Right lobe of liver (tissue), 4 donors: ENCODE data around the gene GJD3.

Experiments
- POLR2A ChIP-seq: fragments of 450-650 bp; IDR thresholded peaks from one replicate; pipeline ENCODE4 v1.6.1; 2017; ENCODE audit warnings: antibody characterized with exemption, mild to moderate bottlenecking
- TF ChIP-seq, protein P1 (sequence below), 4 donors: fragments of 200-600 bp in 3 of 4; fragments of 450-650 bp in 1 of 4; IDR thresholded peaks; one replicate each; pipeline versions ENCODE4 v1.5.1 to v1.8.0; 2016 to 2022; ENCODE audit warnings: antibody characterized with exemption in 4 of 4, mild to moderate bottlenecking in 2 of 4
- donor health status: DM: no; HTN: no; CAD: no.
- donor health status: DM: no; HTN: no; CAD: no.
- donor health status: DM: no; HTN: yes; CAD: no.

DNA sequence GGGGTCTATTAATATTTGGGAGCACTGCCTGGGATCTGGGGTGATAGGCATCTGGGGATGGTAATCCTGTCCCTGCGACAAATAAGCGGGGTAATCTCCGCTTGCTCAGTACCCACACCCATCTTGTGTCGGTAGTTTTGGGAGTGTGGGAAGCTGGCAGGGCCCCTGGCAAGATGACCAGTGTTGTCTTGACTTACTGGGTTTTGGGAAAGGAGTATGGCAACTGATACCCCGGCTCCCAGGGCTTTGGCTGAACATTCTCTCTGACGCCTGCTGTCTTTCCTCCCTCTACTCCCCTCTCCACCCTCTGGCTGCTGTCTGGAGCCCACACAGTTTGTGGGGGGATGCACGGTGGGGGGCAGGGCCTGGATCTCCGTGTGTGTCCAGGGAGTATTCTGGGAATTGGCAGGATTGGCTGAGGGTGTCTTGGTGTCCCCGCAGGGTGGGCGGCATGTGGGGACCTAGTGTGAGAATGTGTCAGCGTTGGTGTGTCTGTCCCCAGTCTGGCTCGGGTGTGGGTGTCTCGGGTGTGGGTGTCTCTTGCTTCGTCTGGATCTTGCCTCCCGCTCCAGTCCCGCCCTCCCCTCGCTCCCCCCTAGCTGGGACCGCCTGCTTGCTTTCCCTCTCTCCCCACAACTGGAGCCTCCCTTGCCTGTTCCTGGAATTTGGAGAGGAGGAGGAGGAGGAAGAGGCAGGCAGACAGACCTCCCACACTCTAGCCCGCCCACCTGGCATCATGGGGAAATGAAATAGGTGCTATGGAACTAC, 43.6 kb downstream of the GJD3 start:
- TF ChIP-seq, protein P1, sequence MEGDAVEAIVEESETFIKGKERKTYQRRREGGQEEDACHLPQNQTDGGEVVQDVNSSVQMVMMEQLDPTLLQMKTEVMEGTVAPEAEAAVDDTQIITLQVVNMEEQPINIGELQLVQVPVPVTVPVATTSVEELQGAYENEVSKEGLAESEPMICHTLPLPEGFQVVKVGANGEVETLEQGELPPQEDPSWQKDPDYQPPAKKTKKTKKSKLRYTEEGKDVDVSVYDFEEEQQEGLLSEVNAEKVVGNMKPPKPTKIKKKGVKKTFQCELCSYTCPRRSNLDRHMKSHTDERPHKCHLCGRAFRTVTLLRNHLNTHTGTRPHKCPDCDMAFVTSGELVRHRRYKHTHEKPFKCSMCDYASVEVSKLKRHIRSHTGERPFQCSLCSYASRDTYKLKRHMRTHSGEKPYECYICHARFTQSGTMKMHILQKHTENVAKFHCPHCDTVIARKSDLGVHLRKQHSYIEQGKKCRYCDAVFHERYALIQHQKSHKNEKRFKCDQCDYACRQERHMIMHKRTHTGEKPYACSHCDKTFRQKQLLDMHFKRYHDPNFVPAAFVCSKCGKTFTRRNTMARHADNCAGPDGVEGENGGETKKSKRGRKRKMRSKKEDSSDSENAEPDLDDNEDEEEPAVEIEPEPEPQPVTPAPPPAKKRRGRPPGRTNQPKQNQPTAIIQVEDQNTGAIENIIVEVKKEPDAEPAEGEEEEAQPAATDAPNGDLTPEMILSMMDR (IDR thresholded peaks at IDR 0.05), result no peak
- no peak for TF ChIP-seq POLR2A
